ENCODE data around the gene UBE4A. TPM values are rescaled to one million over a fixed set of nuclear protein-coding genes. Genes with fewer than 3 reads are reported as not detected.

The UBE4A gene
- total and polyA plus RNA-seq, 9 of the 15 experiments (the other 6 are each of a cell fraction or from before 2014, with no cell fraction given) = 13.5 to 45.2 (median 26.8) TPM

DNA sequence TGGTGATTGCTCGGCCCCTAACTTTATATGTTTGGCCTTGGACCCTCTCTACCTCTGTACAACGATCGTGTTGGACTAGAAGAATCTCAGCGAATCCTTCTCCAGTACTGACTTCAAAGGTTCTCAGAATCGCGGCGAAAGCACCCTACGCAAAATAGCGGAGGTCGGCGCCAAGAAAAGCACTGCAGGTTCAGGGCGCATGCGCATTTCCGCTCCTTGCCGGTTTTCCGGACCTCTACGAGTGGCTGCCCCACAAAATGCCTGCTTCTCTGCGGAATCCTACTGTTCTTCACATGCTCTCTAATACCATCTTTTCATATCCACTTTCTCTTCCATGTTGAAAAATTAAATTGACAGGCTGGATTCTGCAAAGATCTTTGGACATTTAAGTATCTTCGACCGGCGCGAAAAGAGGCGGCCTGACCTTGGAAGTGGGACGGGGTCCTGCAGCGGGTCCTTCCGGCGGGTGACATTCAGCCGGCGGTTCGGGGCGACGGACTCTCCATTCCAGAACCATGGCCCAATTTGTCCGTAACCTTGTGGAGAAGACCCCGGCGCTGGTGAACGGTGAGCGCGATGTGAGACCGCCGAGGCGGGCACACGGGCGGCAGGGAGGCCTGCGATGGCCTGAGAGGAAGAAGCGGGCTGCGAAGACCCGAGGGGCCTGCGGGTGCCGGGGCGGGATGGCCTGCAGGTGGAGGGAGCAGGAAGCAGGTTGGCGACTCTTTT is 41.9 kb downstream of the UBE4A start, which contains the start of gene ATP5MG (continued):
- TF ChIP-seq EP300 (IDR thresholded peaks at IDR 0.05; ENCODE audit: low read length) = no peak
- no peak for TF ChIP-seq ETS2 (tag; IDR thresholded peaks at IDR 0.05; ENCODE audit: borderline replicate concordance, poor library complexity, severe bottlenecking)
- TF ChIP-seq ZNF436 (CRISPR knock-in tag; IDR thresholded peaks at IDR 0.05) = no peak
- TF ChIP-seq, protein P1, sequence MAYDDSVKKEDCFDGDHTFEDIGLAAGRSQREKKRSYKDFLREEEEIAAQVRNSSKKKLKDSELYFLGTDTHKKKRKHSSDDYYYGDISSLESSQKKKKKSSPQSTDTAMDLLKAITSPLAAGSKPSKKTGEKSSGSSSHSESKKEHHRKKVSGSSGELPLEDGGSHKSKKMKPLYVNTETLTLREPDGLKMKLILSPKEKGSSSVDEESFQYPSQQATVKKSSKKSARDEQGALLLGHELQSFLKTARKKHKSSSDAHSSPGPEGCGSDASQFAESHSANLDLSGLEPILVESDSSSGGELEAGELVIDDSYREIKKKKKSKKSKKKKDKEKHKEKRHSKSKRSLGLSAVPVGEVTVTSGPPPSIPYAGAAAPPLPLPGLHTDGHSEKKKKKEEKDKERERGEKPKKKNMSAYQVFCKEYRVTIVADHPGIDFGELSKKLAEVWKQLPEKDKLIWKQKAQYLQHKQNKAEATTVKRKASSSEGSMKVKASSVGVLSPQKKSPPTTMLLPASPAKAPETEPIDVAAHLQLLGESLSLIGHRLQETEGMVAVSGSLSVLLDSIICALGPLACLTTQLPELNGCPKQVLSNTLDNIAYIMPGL (CRISPR knock-in tag; IDR thresholded peaks at IDR 0.05) = no peak
- TF ChIP-seq ZFX (CRISPR knock-in tag; IDR thresholded peaks at IDR 0.05) = peak; percentile 86
- no peak for TF ChIP-seq STAT5B (CRISPR knock-in tag; IDR thresholded peaks at IDR 0.05)
- no peak for TF ChIP-seq RHOXF2B (CRISPR knock-in tag; conservative IDR thresholded peaks at IDR 0.05)
- TF ChIP-seq, protein P2, sequence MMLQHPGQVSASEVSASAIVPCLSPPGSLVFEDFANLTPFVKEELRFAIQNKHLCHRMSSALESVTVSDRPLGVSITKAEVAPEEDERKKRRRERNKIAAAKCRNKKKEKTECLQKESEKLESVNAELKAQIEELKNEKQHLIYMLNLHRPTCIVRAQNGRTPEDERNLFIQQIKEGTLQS (IDR thresholded peaks at IDR 0.05) = no peak
- TF ChIP-seq, protein P2 (CRISPR knock-in tag; conservative IDR thresholded peaks at IDR 0.05) = no peak
- TF ChIP-seq, protein P3, sequence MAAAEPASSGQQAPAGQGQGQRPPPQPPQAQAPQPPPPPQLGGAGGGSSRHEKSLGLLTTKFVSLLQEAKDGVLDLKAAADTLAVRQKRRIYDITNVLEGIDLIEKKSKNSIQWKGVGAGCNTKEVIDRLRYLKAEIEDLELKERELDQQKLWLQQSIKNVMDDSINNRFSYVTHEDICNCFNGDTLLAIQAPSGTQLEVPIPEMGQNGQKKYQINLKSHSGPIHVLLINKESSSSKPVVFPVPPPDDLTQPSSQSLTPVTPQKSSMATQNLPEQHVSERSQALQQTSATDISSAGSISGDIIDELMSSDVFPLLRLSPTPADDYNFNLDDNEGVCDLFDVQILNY (CRISPR knock-in tag; IDR thresholded peaks at IDR 0.05) = 0 out of 2 replicates have a peak, but pooled peaks have one; percentile 42
- TF ChIP-seq MCM5 (IDR thresholded peaks at IDR 0.05; ENCODE audit: low read depth) = no peak
- no peak for TF ChIP-seq FUS (optimal IDR thresholded peaks at IDR 0.05; ENCODE audit: low read depth, low read length)
- TF ChIP-seq POLR2A (conservative IDR thresholded peaks at IDR 0.05) = peak; percentile 84
- TF ChIP-seq, protein P4, sequence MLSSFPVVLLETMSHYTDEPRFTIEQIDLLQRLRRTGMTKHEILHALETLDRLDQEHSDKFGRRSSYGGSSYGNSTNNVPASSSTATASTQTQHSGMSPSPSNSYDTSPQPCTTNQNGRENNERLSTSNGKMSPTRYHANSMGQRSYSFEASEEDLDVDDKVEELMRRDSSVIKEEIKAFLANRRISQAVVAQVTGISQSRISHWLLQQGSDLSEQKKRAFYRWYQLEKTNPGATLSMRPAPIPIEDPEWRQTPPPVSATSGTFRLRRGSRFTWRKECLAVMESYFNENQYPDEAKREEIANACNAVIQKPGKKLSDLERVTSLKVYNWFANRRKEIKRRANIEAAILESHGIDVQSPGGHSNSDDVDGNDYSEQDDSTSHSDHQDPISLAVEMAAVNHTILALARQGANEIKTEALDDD (IDR thresholded peaks at IDR 0.05) = no peak
- no peak for TF ChIP-seq PTTG1 (tag; IDR thresholded peaks at IDR 0.05; ENCODE audit: low read depth)
- no peak for TF ChIP-seq HOXB6 (CRISPR knock-in tag; IDR thresholded peaks at IDR 0.05; ENCODE audit: borderline replicate concordance)
- TF ChIP-seq, protein P5, sequence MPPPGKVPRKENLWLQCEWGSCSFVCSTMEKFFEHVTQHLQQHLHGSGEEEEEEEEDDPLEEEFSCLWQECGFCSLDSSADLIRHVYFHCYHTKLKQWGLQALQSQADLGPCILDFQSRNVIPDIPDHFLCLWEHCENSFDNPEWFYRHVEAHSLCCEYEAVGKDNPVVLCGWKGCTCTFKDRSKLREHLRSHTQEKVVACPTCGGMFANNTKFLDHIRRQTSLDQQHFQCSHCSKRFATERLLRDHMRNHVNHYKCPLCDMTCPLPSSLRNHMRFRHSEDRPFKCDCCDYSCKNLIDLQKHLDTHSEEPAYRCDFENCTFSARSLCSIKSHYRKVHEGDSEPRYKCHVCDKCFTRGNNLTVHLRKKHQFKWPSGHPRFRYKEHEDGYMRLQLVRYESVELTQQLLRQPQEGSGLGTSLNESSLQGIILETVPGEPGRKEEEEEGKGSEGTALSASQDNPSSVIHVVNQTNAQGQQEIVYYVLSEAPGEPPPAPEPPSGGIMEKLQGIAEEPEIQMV (tag; conservative IDR thresholded peaks at IDR 0.05; ENCODE audit: low read depth) = no peak
- TF ChIP-seq SRSF1 (IDR thresholded peaks at IDR 0.05; ENCODE audit: low read depth, low read length) = no peak
- TF ChIP-seq, protein P6, sequence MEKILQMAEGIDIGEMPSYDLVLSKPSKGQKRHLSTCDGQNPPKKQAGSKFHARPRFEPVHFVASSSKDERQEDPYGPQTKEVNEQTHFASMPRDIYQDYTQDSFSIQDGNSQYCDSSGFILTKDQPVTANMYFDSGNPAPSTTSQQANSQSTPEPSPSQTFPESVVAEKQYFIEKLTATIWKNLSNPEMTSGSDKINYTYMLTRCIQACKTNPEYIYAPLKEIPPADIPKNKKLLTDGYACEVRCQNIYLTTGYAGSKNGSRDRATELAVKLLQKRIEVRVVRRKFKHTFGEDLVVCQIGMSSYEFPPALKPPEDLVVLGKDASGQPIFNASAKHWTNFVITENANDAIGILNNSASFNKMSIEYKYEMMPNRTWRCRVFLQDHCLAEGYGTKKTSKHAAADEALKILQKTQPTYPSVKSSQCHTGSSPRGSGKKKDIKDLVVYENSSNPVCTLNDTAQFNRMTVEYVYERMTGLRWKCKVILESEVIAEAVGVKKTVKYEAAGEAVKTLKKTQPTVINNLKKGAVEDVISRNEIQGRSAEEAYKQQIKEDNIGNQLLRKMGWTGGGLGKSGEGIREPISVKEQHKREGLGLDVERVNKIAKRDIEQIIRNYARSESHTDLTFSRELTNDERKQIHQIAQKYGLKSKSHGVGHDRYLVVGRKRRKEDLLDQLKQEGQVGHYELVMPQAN (IDR thresholded peaks at IDR 0.05; ENCODE audit: borderline replicate concordance) = peak; percentile 88

All from K562 (cell line).